Ascending aorta (tissue), 2 donors: ENCODE data around the gene DNM1. TPM values are rescaled to one million over a fixed set of nuclear protein-coding genes. Genes with fewer than 3 reads are reported as not detected.

ENCODE experiments used
- DNase-seq, 2 donors: peaks; one replicate each; pipeline ENCODE4 v3.0.0-alpha.2; 2019; ENCODE audit warnings: low spot score in 2 of 2
- H3K27ac ChIP-seq, 2 donors: fragments of 200-600 bp; sonication (generic); one replicate each; pipeline ENCODE4 v1.5.1; 2016 to 2017; ENCODE audit warnings: mild to moderate bottlenecking in 1 of 2
- H3K27me3 ChIP-seq: fragments of 200-600 bp; sonication (generic); one replicate; pipeline ENCODE4 v1.5.1; 2017
- H3K36me3 ChIP-seq, 2 donors: fragments of 200-600 bp; sonication (generic); one replicate each; pipeline ENCODE4 v1.5.1; 2016
- H3K4me1 ChIP-seq, 2 donors: fragments of 200-600 bp; sonication (generic); one replicate each; pipeline ENCODE4 v1.5.1; 2016 to 2017; ENCODE audit warnings: mild to moderate bottlenecking in 1 of 2
- H3K4me3 ChIP-seq, 2 donors: fragments of 200-600 bp; sonication (generic); one replicate each; pipeline ENCODE4 v1.5.1; 2016 to 2017; ENCODE audit warnings: mild to moderate bottlenecking in 1 of 2
- H3K9me3 ChIP-seq, 2 donors: fragments of 200-600 bp; sonication (generic); one replicate each; pipeline ENCODE4 v1.5.1; 2016
- CTCF ChIP-seq, 3 experiments: fragments of 200-600 bp in 2 of 3; fragments of 450-650 bp in 1 of 3; sonication (generic) in 2 of 3; IDR thresholded peaks; one replicate each; pipeline ENCODE4 v1.5.1; 2016 to 2019; ENCODE audit warnings: antibody characterized with exemption in 3 of 3, mild to moderate bottlenecking in 1 of 3, moderate library complexity in 1 of 3
- intact Hi-C: fragments of 100-400 bp; cut with DNase I; formaldehyde crosslinking; loops from one replicate; pipeline ENCODE4 v1.15.1; 2023
- total RNA-seq: library from RNA; depleted of rRNA; stranded (reverse); fragments of >200 nt; gene quantifications from one replicate; pipeline ENCODE4 v1.1.0, GENCODE V29; 2016

The DNM1 gene
- total RNA-seq, 1 donor from 2014 or later = 31.9 TPM

GRCh38 chr9:128160603-128160987 is 42.6 kb upstream of the DNM1 start:
- Histone ChIP-seq H3K9me3 (no peaks in the 10 kb centered on the region), H3K27me3 (no peaks in the 10 kb centered on the region), H3K4me3 (peak overlapping the region; percentile 59 to 90), H3K36me3 (peaks cover 13 to 20% of the 10 kb centered on the region in 2 donors), H3K27ac (peak overlapping the region; percentile 59 to 66), H3K4me1 (peaks cover 0 to 18% of the 10 kb centered on the region in 2 donors)
- intact Hi-C loops = loop anchor here (1.0 to 2.0 kb wide), 2 partner anchors 32 to 114 kb away; no protein-coding TSS in a partner anchor
- no peak for DNase-seq
- no peak for TF ChIP-seq CTCF (IDR thresholded peaks at IDR 0.05)

- no peak for TF ChIP-seq CTCF (IDR thresholded peaks at IDR 0.05)
- Histone ChIP-seq H3K4me3 (peak overlapping the region in 1 of 2 donors; percentile 90), H3K27me3 (no peaks in the 10 kb centered on the region), H3K9me3 (no peaks in the 10 kb centered on the region), H3K27ac (no peak overlapping the region), H3K4me1 (peaks cover 0 to 18% of the 10 kb centered on the region in 2 donors), H3K36me3 (peaks cover 21 to 28% of the 10 kb centered on the region in 2 donors)
- no peak for DNase-seq
- intact Hi-C loops = loop anchor here (2.0 kb wide), 1 partner anchor 113 kb away; no protein-coding TSS in a partner anchor
Measured at GRCh38 chr9:128161215-128161902, 41.8 kb upstream of the DNM1 start.

- H3K27ac ChIP-seq = peak overlapping the region in 1 of 2 donors; percentile 35
- peak; percentile 37 to 91 for DNase-seq
- peaks cover 30 to 38% of the 10 kb centered on the region in 2 donors for H3K36me3 ChIP-seq
Measured at GRCh38 chr9:128162215-128163026, 40.8 kb upstream of the DNM1 start.

GRCh38 chr9:128163027-128163515 is 40.1 kb upstream of the DNM1 start:
- Histone ChIP-seq H3K4me3 (no peak overlapping the region), H3K4me1 (peaks cover 0 to 18% of the 10 kb centered on the region in 2 donors), H3K27ac (no peak overlapping the region), H3K9me3 (no peaks in the 10 kb centered on the region), H3K36me3 (peaks cover 37 to 45% of the 10 kb centered on the region in 2 donors), H3K27me3 (no peaks in the 10 kb centered on the region)
- DNase-seq = no peak
- TF ChIP-seq CTCF (IDR thresholded peaks at IDR 0.05) = no peak
- intact Hi-C loops = no loop called here

More at GRCh38 chr9:128162215-128163026, 40.8 kb upstream of the DNM1 start:
- no peak for TF ChIP-seq CTCF (IDR thresholded peaks at IDR 0.05)
- H3K27me3 ChIP-seq = no peaks in the 10 kb centered on the region
- intact Hi-C loops = no loop called here
- H3K4me3 ChIP-seq = no peak overlapping the region
- no peaks in the 10 kb centered on the region for H3K9me3 ChIP-seq
- H3K4me1 ChIP-seq = peaks cover 0 to 18% of the 10 kb centered on the region in 2 donors

- H3K27me3 ChIP-seq = no peaks in the 10 kb centered on the region
- intact Hi-C loops = no loop called here
- DNase-seq = no peak
- H3K4me1 ChIP-seq = peaks cover 0 to 18% of the 10 kb centered on the region in 2 donors
- H3K27ac ChIP-seq = no peak overlapping the region
- H3K36me3 ChIP-seq = peaks cover 43 to 51% of the 10 kb centered on the region in 2 donors
- H3K9me3 ChIP-seq = no peaks in the 10 kb centered on the region
- no peak for TF ChIP-seq CTCF (IDR thresholded peaks at IDR 0.05)
- no peak overlapping the region for H3K4me3 ChIP-seq
Measured at GRCh38 chr9:128163523-128164306, 39.5 kb upstream of the DNM1 start.
